OCI-M1 (cell line): ENCODE data around the gene MPV17.

ENCODE experiments used
- DNase-seq: peaks from one replicate; lab custom pipeline; 2025; lab: John Stamatoyannopoulos, UW

MPV17 gene

GRCh38 chr2:27264753-27265535 is 58.0 kb downstream of the MPV17 start:
- peak; percentile 62 for DNase-seq

DNA sequence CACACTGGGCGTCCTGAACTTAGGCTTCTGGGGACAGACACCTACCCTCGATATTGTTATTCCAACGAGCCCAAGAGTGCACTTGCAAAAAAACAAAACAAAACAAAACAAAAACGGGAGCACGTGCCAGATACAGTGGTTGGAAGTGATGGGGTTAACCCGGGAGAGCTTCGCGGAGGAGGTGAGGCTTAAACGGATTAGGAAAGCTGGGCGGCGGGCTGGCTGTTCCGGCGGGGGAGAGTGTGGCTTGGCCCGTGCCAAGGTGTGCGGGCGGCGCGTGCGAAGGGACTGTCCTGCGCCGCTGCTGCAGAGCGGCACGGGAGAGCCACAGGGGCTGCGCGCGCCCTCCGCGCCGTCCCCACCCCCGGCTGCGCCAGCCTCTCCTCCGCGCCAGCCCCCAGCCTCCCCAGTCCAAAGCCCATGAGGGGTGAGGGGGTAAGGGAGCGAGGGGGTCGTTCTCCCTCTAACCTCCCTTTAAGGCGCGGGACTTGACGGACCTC is 58.6 kb downstream of the MPV17 start:
- no peak for DNase-seq

GRCh38 chr2:27263287-27264252 is 59.3 kb downstream of the MPV17 start:
- DNase-seq: no peak

GRCh38 chr2:27262379-27263286 is 60.3 kb downstream of the MPV17 start, which contains the start of gene SLC30A3:
TSS of gene SLC30A3 (minus strand) at chr2:27263047. CDS start at chr2:27262906, 141 bp downstream.
- DNase-seq: no peak

GRCh38 chr2:27261926-27262298 is 61.0 kb downstream of the MPV17 start:
- DNase-seq: no peak

DNA sequence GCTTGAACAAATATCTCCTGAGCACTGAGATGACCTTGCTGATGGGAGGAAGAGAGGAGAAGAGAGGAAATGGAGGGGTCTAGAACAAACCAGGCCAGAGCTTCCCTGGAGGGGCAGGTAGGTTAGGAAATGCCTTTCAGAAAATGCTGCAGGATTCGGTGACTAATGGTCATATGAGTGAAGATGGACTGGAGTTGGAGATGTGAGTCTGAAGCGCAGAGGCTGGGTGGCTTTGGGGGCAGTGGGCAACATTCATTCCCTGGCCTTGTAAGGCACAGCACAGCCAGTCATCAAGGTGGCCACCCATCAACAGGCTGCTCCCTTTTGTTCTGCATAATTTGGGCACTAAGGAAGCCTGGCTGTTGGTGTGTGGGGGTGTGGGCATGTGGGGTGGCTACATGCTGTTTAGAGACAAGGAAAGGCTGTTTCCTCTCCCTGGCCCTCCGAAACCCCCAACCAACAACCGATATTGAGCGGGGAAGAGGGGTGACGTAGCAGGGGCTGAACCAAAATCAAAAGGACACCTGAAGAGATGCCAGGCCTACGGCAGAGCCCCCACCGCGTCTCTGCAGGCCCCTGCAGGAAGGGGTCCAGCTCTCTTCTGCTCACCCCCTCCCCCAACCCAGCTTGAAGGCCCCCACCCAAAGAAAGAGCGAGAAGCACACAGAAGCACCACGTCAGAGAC is 61.5 kb downstream of the MPV17 start:
- no peak for DNase-seq
